HCT116 (cell line): ENCODE data around the gene ASS1. TPM values are rescaled to one million over a fixed set of nuclear protein-coding genes. Genes with fewer than 3 reads are reported as not detected.

Experiments used
- ATAC-seq: fragments of 200-7000 bp; cut with Tn5 transposase; 2 replicates; pipeline ENCODE4 v1.9.1; 2020; ENCODE audit warnings: mild to moderate bottlenecking, moderate library complexity
- BruUV-seq: library from RNA; stranded (reverse); fragments of 400-500 nt; replicated peaks from 2 replicates; lab custom pipeline; 2021; lab: Mats Ljungman, UMichigan
- CTCF ChIA-PET: fragments of 300-600 bp; sonication (Branson Sonifier 250); formaldehyde crosslinking; loops from one replicate; lab custom pipeline; 2021; ENCODE audit warnings: antibody characterized with exemption; lab: Charles Lee
- POLR2A ChIA-PET: fragments of 300-600, 350-600 bp; sonication (Branson Sonifier 250); formaldehyde crosslinking; loops from one replicate; lab custom pipeline; 2021; ENCODE audit warnings: antibody characterized with exemption; lab: Charles Lee
- RAD21 ChIA-PET, 2 experiments: fragments of 300-600 bp; sonication (Branson Sonifier 250); formaldehyde crosslinking; loops; one replicate each; lab custom pipeline; 2023; ENCODE audit warnings: low total read pairs in 2 of 2; ENCODE audit not compliant: uncharacterized antibody in 2 of 2, unreplicated experiment in 2 of 2, low non-redundant PET in 1 of 2; lab: Charles Lee
- DNase-seq: peaks from one replicate; pipeline ENCODE4 v3.0.0-alpha.2; 2010; ENCODE audit warnings: low read depth, low spot score
- H2AFZ ChIP-seq: fragments of 200-600 bp; shearing (Covaris generic), sonication (generic); 2 replicates; pipeline ENCODE4 v1.6.1; 2017; ENCODE audit warnings: low read depth, mixed run types, mixed read lengths, antibody characterized with exemption, low read length; ENCODE audit not compliant: poor library complexity, severe bottlenecking
- H3K27ac ChIP-seq: 2 replicates; pipeline ENCODE4 v1.5.1; 2012; ENCODE audit warnings: low read depth, low read length
- H3K27me3 ChIP-seq: fragments of 200-600 bp; sonication (generic); 2 replicates; pipeline ENCODE4 v1.6.1; 2016; ENCODE audit warnings: mixed run types, low read length, mixed read lengths; ENCODE audit not compliant: insufficient read depth
- H3K36me3 ChIP-seq, 2 experiments: fragments of 200-500 bp in 1 of 2; fragments of 200-600 bp in 1 of 2; sonication (Bioruptor generic) in 1 of 2; sonication (generic) in 1 of 2; 2 replicates each; pipeline versions ENCODE4 v1.5.1 to v1.6.1; 2014 to 2016; ENCODE audit warnings: low read length in 2 of 2, inconsistent platforms in 1 of 2, mixed read lengths in 1 of 2, mixed run types in 1 of 2; ENCODE audit not compliant: insufficient read depth in 2 of 2, control insufficient read depth in 1 of 2
- H3K4me1 ChIP-seq, 2 experiments: fragments of 200-600 bp in 1 of 2; sonication (generic) in 1 of 2; 2 replicates each; pipeline versions ENCODE4 v1.5.1 to v1.6.1; 2012 to 2017; ENCODE audit warnings: low read length in 2 of 2, inconsistent platforms in 1 of 2, mild to moderate bottlenecking in 1 of 2, mixed read lengths in 1 of 2, mixed run types in 1 of 2, moderate library complexity in 1 of 2; ENCODE audit not compliant: insufficient read depth in 2 of 2, control insufficient read depth in 1 of 2
- H3K4me2 ChIP-seq: fragments of 200-600 bp; sonication (generic); 2 replicates; pipeline ENCODE4 v1.6.1; 2017; ENCODE audit warnings: mixed run types, low read length, mixed read lengths
- H3K4me3 ChIP-seq, 2 experiments: fragments of 200-600 bp in 1 of 2; sonication (generic) in 1 of 2; replicated peaks in 1 of 2; 2 replicates each; pipeline ENCODE4 v1.5.1; 2011 to 2016; ENCODE audit warnings: low read length in 2 of 2, control low read depth in 1 of 2, low read depth in 1 of 2, mild to moderate bottlenecking in 1 of 2, mixed read lengths in 1 of 2, mixed run types in 1 of 2
- H3K79me2 ChIP-seq: fragments of 200-600 bp; sonication (generic); 2 replicates; pipeline ENCODE4 v1.6.1; 2017; ENCODE audit warnings: mild to moderate bottlenecking, mixed run types, low read length, moderate library complexity, mixed read lengths; ENCODE audit not compliant: insufficient read depth
- H3K9ac ChIP-seq: fragments of 200-600 bp; sonication (generic); 2 replicates; pipeline ENCODE4 v1.6.1; 2016; ENCODE audit warnings: low read length, mixed read lengths
- H3K9me2 ChIP-seq: fragments of 200-600 bp; sonication (generic), shearing (Covaris generic); 2 replicates; pipeline ENCODE4 v1.6.1; 2017; ENCODE audit warnings: mixed run types, mild to moderate bottlenecking, moderate library complexity; ENCODE audit not compliant: insufficient read depth
- H3K9me3 ChIP-seq, 2 experiments: fragments of 200-500 bp in 1 of 2; fragments of 200-600 bp in 1 of 2; sonication (Bioruptor generic) in 1 of 2; sonication (generic) in 1 of 2; 2 replicates each; pipeline ENCODE4 v1.6.1; 2014 to 2017; ENCODE audit warnings: low read length in 2 of 2, mixed read lengths in 2 of 2, inconsistent platforms in 1 of 2, low read depth in 1 of 2, mild to moderate bottlenecking in 1 of 2, mixed run types in 1 of 2, moderate library complexity in 1 of 2; ENCODE audit not compliant: control insufficient read depth in 1 of 2, insufficient read depth in 1 of 2
- H4K20me1 ChIP-seq: fragments of 200-600 bp; sonication (generic), shearing (Covaris generic); 2 replicates; pipeline ENCODE4 v1.6.1; 2017; ENCODE audit warnings: mixed run types, mild to moderate bottlenecking, moderate library complexity; ENCODE audit not compliant: insufficient read depth
- CTCF ChIP-seq, 3 experiments: fragments of 200-600 bp in 1 of 3; sonication (generic) in 1 of 3; IDR thresholded peaks in 2 of 3; conservative IDR thresholded peaks in 1 of 3; 2 replicates each; pipeline ENCODE4 v1.5.1; 2012 to 2017; ENCODE audit warnings: low read depth in 2 of 3, low read length in 2 of 3, antibody characterized with exemption in 1 of 3, borderline replicate concordance in 1 of 3, control low read depth in 1 of 3, mild to moderate bottlenecking in 1 of 3, mixed read lengths in 1 of 3, mixed run types in 1 of 3, moderate library complexity in 1 of 3; ENCODE audit not compliant: insufficient read depth in 1 of 3
- EGR1 ChIP-seq: IDR thresholded peaks from 2 replicates; pipeline ENCODE4 v1.6.1; 2012; ENCODE audit warnings: low read depth
- EZH2phosphoT487 ChIP-seq: fragments of 200-600 bp; IDR thresholded peaks from 2 replicates; pipeline ENCODE4 v1.6.1; 2018; ENCODE audit warnings: antibody characterized with exemption, borderline replicate concordance
- JUND ChIP-seq: IDR thresholded peaks from 2 replicates; pipeline ENCODE4 v1.6.1; 2012
- POLR2A ChIP-seq: IDR thresholded peaks from 2 replicates; pipeline ENCODE4 v1.7.0; 2011; ENCODE audit warnings: borderline replicate concordance; ENCODE audit not compliant: insufficient read depth, insufficient read length; ENCODE audit errors: extremely low read depth
- REST ChIP-seq: IDR thresholded peaks from 2 replicates; pipeline ENCODE4 v1.6.1; 2012; ENCODE audit warnings: low read depth
- SIN3A ChIP-seq: IDR thresholded peaks from 2 replicates; pipeline ENCODE4 v1.6.1; 2012; ENCODE audit warnings: low read depth
- TCF7L2 ChIP-seq: IDR thresholded peaks from 2 replicates; pipeline ENCODE4 v1.7.0; 2011; ENCODE audit warnings: borderline replicate concordance, inconsistent platforms; ENCODE audit not compliant: insufficient read depth, insufficient read length; ENCODE audit errors: extremely low read depth
- YY1 ChIP-seq: IDR thresholded peaks from 2 replicates; pipeline ENCODE4 v1.6.1; 2011; ENCODE audit warnings: low read length, low read depth, moderate library complexity, mild to moderate bottlenecking; ENCODE audit not compliant: insufficient replicate concordance; ENCODE audit errors: extremely low read depth
- ZBTB33 ChIP-seq: IDR thresholded peaks from 2 replicates; pipeline ENCODE4 v1.6.1; 2011; ENCODE audit warnings: mild to moderate bottlenecking, low read length, moderate library complexity; ENCODE audit not compliant: insufficient replicate concordance; ENCODE audit errors: extremely low read depth
- ZFX ChIP-seq: fragments of 450-650 bp; IDR thresholded peaks from 2 replicates; pipeline ENCODE4 v1.6.1; 2017
- intact Hi-C: fragments of 100-400 bp; cut with micrococcal nuclease; formaldehyde crosslinking; loops from 2 replicates; pipeline ENCODE4 v1.10.0; 2022
- total RNA-seq: library from RNA; stranded (reverse); gene quantifications from one replicate; pipeline ENCODE4 v1.2.1, GENCODE V29; 2021; ENCODE audit not compliant: unreplicated experiment

Gene ASS1
- total RNA-seq, 1 experiment from 2014 or later: 92.6 TPM

DNA sequence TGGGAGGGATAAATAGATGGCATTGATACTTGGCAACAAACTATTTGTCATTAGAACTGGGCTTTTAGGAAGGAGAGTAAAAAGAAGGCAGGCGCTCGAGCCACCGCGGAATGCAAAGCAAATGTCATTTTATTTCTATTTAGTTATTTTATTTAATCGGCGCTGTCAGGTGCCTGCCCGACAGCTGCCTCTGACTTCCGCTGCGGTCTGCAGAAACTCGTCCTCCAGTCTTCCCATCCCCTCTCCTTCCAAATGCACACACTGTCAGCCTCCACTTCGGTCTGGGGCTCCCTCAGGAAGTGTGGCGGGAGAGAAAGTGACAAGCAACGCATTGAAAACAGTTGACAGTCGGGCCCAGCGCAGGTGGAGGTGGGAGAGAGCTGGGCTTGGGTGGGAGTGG is 29.3 kb downstream of the ASS1 start:
- RAD21 ChIA-PET: no interaction called here
- Histone ChIP-seq H3K79me2 (no peaks in the 10 kb centered on the region), H3K36me3 (no peaks in the 10 kb centered on the region), H3K9ac (no peak overlapping the region), H3K4me1 (no peaks in the 10 kb centered on the region), H3K27ac (no peak overlapping the region), H3K9me2 (no peaks in the 10 kb centered on the region), H3K27me3 (no peaks in the 10 kb centered on the region), H4K20me1 (no peaks in the 10 kb centered on the region), H3K9me3 (no peaks in the 10 kb centered on the region), H3K4me3 (no peak overlapping the region), H2AFZ (no peak overlapping the region), H3K4me2 (no peak overlapping the region)
- no peak for ATAC-seq
- no TSS peak for BruUV-seq
- CTCF ChIA-PET: no interaction called here
- intact Hi-C loops: no loop called here
- TF ChIP-seq CTCF (IDR thresholded peaks at IDR 0.05 in 2 of 3, conservative IDR thresholded peaks at IDR 0.05 in 1 of 3; ENCODE audit: borderline replicate concordance in 1 of 3, insufficient read depth in 1 of 3, low read depth in 2 of 3, low read length in 2 of 3) (no peak), JUND (no peak), EZH2phosphoT487 (no peak), ZBTB33 (no peak), YY1 (no peak), POLR2A (no peak), ZFX (no peak), REST (no peak), SIN3A (no peak), EGR1 (no peak), TCF7L2 (no peak)
- POLR2A ChIA-PET: no interaction called here
- DNase-seq: no peak
